ENCODE measurements around the gene TSTD1.

DNA sequence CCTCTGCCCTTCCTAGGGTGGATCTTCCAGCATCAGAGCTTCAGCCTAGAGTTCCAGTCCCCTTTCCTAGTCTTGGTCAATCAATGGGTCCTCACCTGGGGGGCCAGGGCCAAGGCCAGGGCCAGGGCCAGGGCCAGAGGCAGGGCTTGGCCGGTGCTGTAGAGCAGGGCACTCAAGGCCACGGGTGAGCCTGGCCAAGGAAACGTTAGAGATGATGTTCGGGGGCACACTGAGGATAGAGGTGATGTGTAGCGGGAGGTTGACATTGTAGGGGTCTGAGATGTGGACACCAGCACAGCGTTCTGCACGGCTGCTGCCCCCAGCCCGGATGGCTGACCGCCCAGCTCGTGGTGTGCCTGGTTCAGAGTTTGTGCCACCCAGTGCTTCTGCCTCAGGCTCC, 12.5 kb upstream of the TSTD1 start:
- no peak for TF ChIP-seq POLR2AphosphoS5 (IDR thresholded peaks at IDR 0.05; ENCODE audit: low read depth, low read length)
- no peak for TF ChIP-seq POLR2A (IDR thresholded peaks at IDR 0.05; ENCODE audit: low read depth, low read length)
- no peak for TF ChIP-seq POU2F2 (IDR thresholded peaks at IDR 0.05; ENCODE audit: low read depth, low read length)
- no peak for TF ChIP-seq PAX5 (IDR thresholded peaks at IDR 0.05; ENCODE audit: insufficient read depth, low read length, severe bottlenecking)

Data from GM12891 (cell line).